ENCODE measurements around the gene EFNB1. TPM values are rescaled to one million over a fixed set of nuclear protein-coding genes. Genes with fewer than 3 reads are reported as not detected.

The EFNB1 gene
- total RNA-seq, 1 donor from 2014 or later, result 5.5 TPM

GRCh38 chrX:68877606-68878005 lies 48.8 kb downstream of the EFNB1 start:
- intact Hi-C loops (cut with micrococcal nuclease), result no loop called here

- intact Hi-C loops (cut with micrococcal nuclease), result no loop called here
These were observed 50.3 kb downstream of the EFNB1 start for GRCh38 chrX:68878977-68879645.

DNA sequence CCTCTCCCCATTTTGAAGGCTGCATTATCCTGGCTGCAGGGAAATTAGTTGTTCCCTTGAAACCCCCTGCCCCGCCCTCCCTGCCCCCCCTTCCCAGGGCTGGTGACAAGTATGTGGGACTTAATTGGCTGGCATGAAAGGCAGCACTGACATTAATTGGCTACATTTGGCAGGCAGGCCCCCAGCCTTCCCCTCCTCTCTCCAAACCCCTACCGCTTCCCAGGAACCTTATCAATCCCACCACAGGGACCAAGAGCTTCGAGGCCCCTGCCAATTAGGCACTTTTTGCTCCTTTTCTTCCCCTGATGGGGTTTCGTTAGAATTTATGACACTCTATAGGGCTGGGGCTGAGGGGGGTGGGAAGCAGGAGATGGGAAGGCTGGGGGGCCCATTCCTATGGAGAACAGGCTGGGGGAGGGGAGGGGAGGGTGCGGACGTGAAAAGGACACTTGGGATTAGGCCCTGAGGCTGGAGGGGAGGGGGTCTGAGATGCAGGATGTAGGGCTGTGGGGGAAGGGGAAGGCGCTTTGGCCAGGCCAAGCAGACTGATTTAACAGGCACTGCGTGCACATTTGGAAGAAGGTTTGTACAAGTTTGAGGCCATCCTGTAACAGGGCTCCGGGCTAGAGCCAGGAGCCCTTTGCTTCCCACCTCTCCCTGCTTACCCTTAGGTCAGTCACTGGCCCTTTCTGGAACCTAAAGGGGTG lies 52.2 kb downstream of the EFNB1 start:
- intact Hi-C loops (cut with micrococcal nuclease), result no loop called here

DNA sequence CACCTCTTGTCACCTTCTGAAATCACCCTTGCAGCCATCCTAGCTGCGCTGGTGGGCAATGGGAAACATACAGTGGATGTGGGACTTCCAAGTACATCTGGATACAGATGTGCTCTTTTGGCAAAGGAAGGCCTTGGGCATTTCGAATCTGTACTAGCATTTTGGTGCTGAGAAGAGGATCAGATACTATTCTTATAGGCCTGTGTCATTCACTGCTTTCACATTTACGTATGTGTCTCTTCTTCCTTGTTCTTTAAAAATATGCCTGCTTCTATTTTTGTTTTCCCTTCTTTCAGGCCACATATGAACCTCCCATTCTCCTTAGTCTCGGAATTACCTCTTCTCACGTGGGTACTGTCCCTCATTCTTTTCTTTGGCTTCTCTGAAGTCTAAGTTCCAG lies 53.1 kb downstream of the EFNB1 start:
- intact Hi-C loops (cut with micrococcal nuclease), result no loop called here

GRCh38 chrX:68883800-68884199 lies 55.0 kb downstream of the EFNB1 start:
- intact Hi-C loops (cut with micrococcal nuclease), result no loop called here

GRCh38 chrX:68889249-68889648 lies 60.4 kb downstream of the EFNB1 start:
- intact Hi-C loops (cut with micrococcal nuclease), result no loop called here

Other genes with a start within 250 kb of the EFNB1 start
- gene STARD8, start 181.4 kb upstream of the EFNB1 start, total RNA-seq, result 2.3 and 2.8 TPM in 2 replicates